ENCODE data around the gene SUGP1. TPM values are rescaled to one million over a fixed set of nuclear protein-coding genes. Genes with fewer than 3 reads are reported as not detected.

Gene SUGP1
- total and polyA plus RNA-seq, 2 of the 4 experiments (the other 2 are of a cell fraction) = 33.2 to 35.8 TPM

DNA sequence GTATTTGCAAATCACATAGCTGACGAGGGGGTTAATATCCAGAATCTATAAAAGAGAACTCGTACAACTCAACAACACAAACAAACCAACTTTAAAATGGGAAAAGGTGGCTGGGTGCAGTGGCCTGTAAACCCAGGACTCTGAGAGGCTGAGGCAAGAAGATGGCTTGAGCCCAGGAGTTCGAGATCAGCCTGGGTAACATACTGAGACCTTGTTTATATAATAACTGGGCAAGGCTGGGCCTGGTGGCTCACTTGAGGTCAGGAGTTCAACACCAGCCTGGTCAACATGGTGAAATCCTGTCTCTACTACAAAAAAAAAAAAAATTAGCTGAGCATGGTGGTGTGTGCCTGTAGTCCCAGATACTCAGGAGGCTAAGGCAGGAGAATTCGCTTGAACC lies 25.4 kb downstream of the SUGP1 start:
- no peak overlapping the region for H2AFZ ChIP-seq (replicated peaks; ENCODE audit: low read length, poor library complexity)
- H2BK5ac ChIP-seq (ENCODE audit: low read depth, low read length, poor library complexity, severe bottlenecking) = no peak overlapping the region
- WGBS, 2 experiments (ENCODE audit: extremely low coverage in 2 of 2, insufficient read length in 1 of 2) = no CpG with 5 or more reads among the region's 4 CpGs
- H4K8ac ChIP-seq (ENCODE audit: low read depth in 2 of 2, low read length in 2 of 2) = no peak overlapping the region
- H3K9me1 ChIP-seq (ENCODE audit: insufficient read depth, low read length) = no peaks in the 10 kb centered on the region
- DNase-seq = no peak
- H4K91ac ChIP-seq (ENCODE audit: insufficient read depth, low read depth, low read length) = no peak overlapping the region
- no peak overlapping the region for H3K18ac ChIP-seq (ENCODE audit: low read depth, low read length)
- H3K27ac ChIP-seq (ENCODE audit: insufficient read depth, low read length) = no peak overlapping the region
- no peak overlapping the region for H3K9ac ChIP-seq (ENCODE audit: low read depth, low read length)
- H3K4ac ChIP-seq (ENCODE audit: low read depth, low read length) = no peak overlapping the region
- no peak overlapping the region for H2BK15ac ChIP-seq (ENCODE audit: low read depth, low read length)
- dilution Hi-C loops (cut with HindIII; ENCODE audit: low sequenced_read_pairs, unreplicated experiment) (no loop called here), in situ Hi-C loops (cut with MboI; ENCODE audit: low sequenced_read_pairs) (no loop called here), intact Hi-C loops (cut with micrococcal nuclease) (no loop called here)
- no peak overlapping the region for H2BK20ac ChIP-seq (ENCODE audit: low read depth, low read length)
- no peak overlapping the region for H3K4me2 ChIP-seq (ENCODE audit: low read depth, low read length)
- H3K79me1 ChIP-seq (ENCODE audit: low read depth in 1 of 2, low read length in 2 of 2) = no peaks in the 10 kb centered on the region; a peak in 1 of 4 replicates
- no TSS peak for BruUV-seq (replicated peaks)
- H3K23ac ChIP-seq (ENCODE audit: low read depth, low read length) = no peak overlapping the region
- TF ChIP-seq RAD21 (IDR thresholded peaks at IDR 0.05; ENCODE audit: low read length) = no peak
- no peak for TF ChIP-seq NFE2L2 (IDR thresholded peaks at IDR 0.05; ENCODE audit: low read depth, low read length)
- TF ChIP-seq, protein P1, sequence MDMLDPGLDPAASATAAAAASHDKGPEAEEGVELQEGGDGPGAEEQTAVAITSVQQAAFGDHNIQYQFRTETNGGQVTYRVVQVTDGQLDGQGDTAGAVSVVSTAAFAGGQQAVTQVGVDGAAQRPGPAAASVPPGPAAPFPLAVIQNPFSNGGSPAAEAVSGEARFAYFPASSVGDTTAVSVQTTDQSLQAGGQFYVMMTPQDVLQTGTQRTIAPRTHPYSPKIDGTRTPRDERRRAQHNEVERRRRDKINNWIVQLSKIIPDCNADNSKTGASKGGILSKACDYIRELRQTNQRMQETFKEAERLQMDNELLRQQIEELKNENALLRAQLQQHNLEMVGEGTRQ (IDR thresholded peaks at IDR 0.05; ENCODE audit: low read depth, low read length) = no peak
- TF ChIP-seq ELK1 (IDR thresholded peaks at IDR 0.05; ENCODE audit: borderline replicate concordance, low read depth, low read length) = no peak
- no peak for TF ChIP-seq RFX5 (IDR thresholded peaks at IDR 0.05; ENCODE audit: low read depth, low read length)
- no peak for TF ChIP-seq POLR2A (IDR thresholded peaks at IDR 0.05; ENCODE audit: low read depth, low read length)
- TF ChIP-seq RCOR1 (IDR thresholded peaks at IDR 0.05; ENCODE audit: insufficient replicate concordance, low read length) = no peak
- no peak for TF ChIP-seq FOS (IDR thresholded peaks at IDR 0.05; ENCODE audit: low read depth, low read length)
- TF ChIP-seq CHD1 (IDR thresholded peaks at IDR 0.05; ENCODE audit: low read depth, low read length) = no peak
- no peak for TF ChIP-seq BHLHE40 (IDR thresholded peaks at IDR 0.05; ENCODE audit: low read depth, low read length)
- TF ChIP-seq SMC3 (IDR thresholded peaks at IDR 0.05; ENCODE audit: low read depth, low read length) = no peak
- TF ChIP-seq MAZ (IDR thresholded peaks at IDR 0.05; ENCODE audit: borderline replicate concordance, low read depth, low read length) = no peak
- TF ChIP-seq MXI1 (IDR thresholded peaks at IDR 0.05; ENCODE audit: borderline replicate concordance, low read depth, low read length) = no peak
- TF ChIP-seq CTCF (conservative IDR thresholded peaks at IDR 0.05; ENCODE audit: low read depth, low read length) = no peak
- POLR2A ChIA-PET (ENCODE audit: unreplicated experiment) = no interaction called here
- no peaks in the 10 kb centered on the region for H4K20me1 ChIP-seq (ENCODE audit: insufficient read depth, low read length)
- CTCF ChIA-PET = interaction anchor here (0.6 kb wide), 2 partner anchors 9 to 24 kb away, joined by 6 to 7 read pairs; no protein-coding TSS in a partner anchor
- H2BK120ac ChIP-seq (ENCODE audit: low read depth, low read length) = no peak overlapping the region
- no peaks in the 10 kb centered on the region for H3K4me1 ChIP-seq (ENCODE audit: control insufficient read depth, insufficient read depth, low read length)
- H3K27me3 ChIP-seq (ENCODE audit: control insufficient read depth, insufficient read depth, low read length) = no peaks in the 10 kb centered on the region
- ATAC-seq (ENCODE audit: low read depth) = no peak
- H3K36me3 ChIP-seq (ENCODE audit: control insufficient read depth, insufficient read depth, low read length) = peaks cover 37% of the 10 kb centered on the region
- no peak overlapping the region for H3K14ac ChIP-seq (replicated peaks; ENCODE audit: low read depth, low read length)
- H3K9me3 ChIP-seq (ENCODE audit: control insufficient read depth, insufficient read depth, low read length) = no peaks in the 10 kb centered on the region
- no peak overlapping the region for H2AK5ac ChIP-seq (ENCODE audit: low read depth, low read length)
- no peak overlapping the region for H2AK9ac ChIP-seq (replicated peaks; ENCODE audit: low read depth, low read length, poor library complexity)
- no peak overlapping the region for H3K4me3 ChIP-seq (ENCODE audit: insufficient read depth, low read depth, low read length)
- no peak overlapping the region for H4K5ac ChIP-seq (ENCODE audit: low read depth, low read length)
- no peak overlapping the region for H3K56ac ChIP-seq (ENCODE audit: extremely low read depth, insufficient read depth, low read length)

All from IMR-90 (cell line).